ENCODE measurements around the gene CREB3L1. TPM values are rescaled to one million over a fixed set of nuclear protein-coding genes. Genes with fewer than 3 reads are reported as not detected.

Gene CREB3L1
- total RNA-seq, 2 experiments from 2014 or later = not detected

GRCh38 chr11:46332568-46333393 is 55.3 kb downstream of the CREB3L1 start:
- DNase-seq (no peak), ATAC-seq (peak; percentile 41)
- Mint-ChIP-seq H3K27ac (no peak overlapping the region), H3K4me3 (no peak overlapping the region), H3K4me1 (peaks cover 23% of the 10 kb centered on the region), H3K9me3 (ENCODE audit: low read depth) (no peaks in the 10 kb centered on the region), H3K36me3 (no peaks in the 10 kb centered on the region), H3K27me3 (peaks cover 62% of the 10 kb centered on the region)
- CTCF ChIA-PET = interaction anchor here (0.8 to 1.5 kb wide), 6 partner anchors 12 to 93 kb away, joined by 3 to 6 read pairs (median 4); no protein-coding TSS in a partner anchor

DNA sequence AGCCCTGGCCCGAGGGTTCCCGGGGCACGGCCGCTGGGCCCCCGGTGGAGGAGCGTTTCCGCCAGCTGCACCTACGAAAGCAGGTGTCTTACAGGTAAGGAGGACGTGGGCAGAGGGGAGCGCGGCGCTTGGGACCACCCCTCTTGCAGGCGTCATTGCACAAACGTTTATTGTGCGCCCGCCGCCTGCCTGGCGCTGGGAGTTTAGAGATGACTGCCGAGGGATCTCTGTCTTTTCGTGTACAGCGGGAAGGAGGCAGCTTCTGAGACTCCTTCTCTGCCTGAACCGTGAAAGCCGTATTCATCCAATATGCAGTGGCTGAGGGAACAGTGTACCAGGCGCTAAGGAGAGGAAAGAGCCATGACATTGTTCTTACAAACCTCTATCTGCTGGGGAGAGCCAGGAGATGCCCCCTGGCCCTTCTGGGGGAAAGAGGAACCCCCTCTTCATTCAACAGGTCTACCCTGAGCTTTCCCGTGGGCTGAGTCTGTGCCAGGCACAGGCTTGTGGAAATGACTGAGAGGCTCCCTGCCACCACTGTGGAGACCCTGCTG is 56.0 kb downstream of the CREB3L1 start:
- Mint-ChIP-seq H3K27me3 (peaks cover 61% of the 10 kb centered on the region), H3K9me3 (ENCODE audit: low read depth) (no peaks in the 10 kb centered on the region), H3K27ac (no peak overlapping the region), H3K4me3 (peak overlapping the region; percentile 13), H3K4me1 (peaks cover 23% of the 10 kb centered on the region), H3K36me3 (no peaks in the 10 kb centered on the region)
- DNase-seq = no peak
- peak; percentile 25 for ATAC-seq
- CTCF ChIA-PET = interaction anchor here (1.1 to 1.5 kb wide), 3 partner anchors 15 to 94 kb away, joined by 3 to 6 read pairs (median 5); no protein-coding TSS in a partner anchor

- ATAC-seq (no peak), DNase-seq (no peak)
- CTCF ChIA-PET = interaction anchor here (1.3 kb wide), 1 partner anchor 21 kb away, joined by 3 read pairs; no protein-coding TSS in a partner anchor
- no peak overlapping the region for H3K4me3 Mint-ChIP-seq
- H3K27me3 Mint-ChIP-seq = peaks cover 60% of the 10 kb centered on the region
- H3K27ac Mint-ChIP-seq = no peak overlapping the region
- H3K9me3 Mint-ChIP-seq (ENCODE audit: low read depth) = no peaks in the 10 kb centered on the region
- no peaks in the 10 kb centered on the region for H3K36me3 Mint-ChIP-seq
- peaks cover 23% of the 10 kb centered on the region for H3K4me1 Mint-ChIP-seq
Measured at GRCh38 chr11:46334211-46334610, 56.7 kb downstream of the CREB3L1 start.

DNA sequence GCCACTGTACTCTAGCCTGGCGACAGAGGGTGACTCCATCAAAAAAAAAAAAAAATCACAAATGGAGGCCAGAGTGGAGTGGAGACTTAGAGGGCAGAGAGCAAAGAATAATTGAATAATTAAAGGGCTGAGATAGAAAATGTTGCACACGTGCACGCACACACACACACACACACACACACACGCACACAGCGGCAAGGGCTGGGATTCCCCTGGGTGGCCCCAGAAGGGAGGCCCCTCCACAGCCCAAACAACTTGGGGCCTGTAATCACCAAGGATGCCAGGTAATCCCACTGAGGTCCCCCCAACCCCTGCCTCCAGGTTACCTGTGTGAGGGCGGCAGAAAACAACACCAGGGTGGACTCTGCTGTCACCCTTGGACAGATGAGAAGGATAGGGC is 57.8 kb downstream of the CREB3L1 start:
- peaks cover 20% of the 10 kb centered on the region for H3K4me1 Mint-ChIP-seq
- CTCF ChIA-PET = interaction anchor here (1.3 to 1.9 kb wide), 3 partner anchors 9 to 22 kb away, joined by 3 to 5 read pairs (median 3); no protein-coding TSS in a partner anchor
- ATAC-seq (no peak), DNase-seq (no peak)
- no peaks in the 10 kb centered on the region for H3K9me3 Mint-ChIP-seq (ENCODE audit: low read depth)
- H3K27ac Mint-ChIP-seq = no peak overlapping the region
- peaks cover 49% of the 10 kb centered on the region for H3K27me3 Mint-ChIP-seq
- H3K4me3 Mint-ChIP-seq = no peak overlapping the region
- no peaks in the 10 kb centered on the region for H3K36me3 Mint-ChIP-seq

- H3K36me3 Mint-ChIP-seq = no peaks in the 10 kb centered on the region
- no peak overlapping the region for H3K4me3 Mint-ChIP-seq
- DNase-seq (no peak), ATAC-seq (no peak)
- H3K27ac Mint-ChIP-seq = no peak overlapping the region
- CTCF ChIA-PET = interaction anchor here (1.5 to 1.9 kb wide), 3 partner anchors 8 to 13 kb away, joined by 3 to 5 read pairs (median 4); no protein-coding TSS in a partner anchor
- no peaks in the 10 kb centered on the region for H3K9me3 Mint-ChIP-seq (ENCODE audit: low read depth)
- peaks cover 13% of the 10 kb centered on the region for H3K4me1 Mint-ChIP-seq
- peaks cover 44% of the 10 kb centered on the region for H3K27me3 Mint-ChIP-seq
Measured at GRCh38 chr11:46335890-46336562, 58.6 kb downstream of the CREB3L1 start.

GRCh38 chr11:46336563-46337180 is 59.2 kb downstream of the CREB3L1 start:
- peaks cover 38% of the 10 kb centered on the region for H3K27me3 Mint-ChIP-seq
- no peak overlapping the region for H3K27ac Mint-ChIP-seq
- H3K36me3 Mint-ChIP-seq = no peaks in the 10 kb centered on the region
- peaks cover 11% of the 10 kb centered on the region for H3K4me1 Mint-ChIP-seq
- ATAC-seq (no peak), DNase-seq (no peak)
- CTCF ChIA-PET = interaction anchor here (1.5 to 1.9 kb wide), 2 partner anchors 9 to 12 kb away, joined by 4 to 5 read pairs; no protein-coding TSS in a partner anchor
- no peaks in the 10 kb centered on the region for H3K9me3 Mint-ChIP-seq (ENCODE audit: low read depth)
- H3K4me3 Mint-ChIP-seq = no peak overlapping the region

DNA sequence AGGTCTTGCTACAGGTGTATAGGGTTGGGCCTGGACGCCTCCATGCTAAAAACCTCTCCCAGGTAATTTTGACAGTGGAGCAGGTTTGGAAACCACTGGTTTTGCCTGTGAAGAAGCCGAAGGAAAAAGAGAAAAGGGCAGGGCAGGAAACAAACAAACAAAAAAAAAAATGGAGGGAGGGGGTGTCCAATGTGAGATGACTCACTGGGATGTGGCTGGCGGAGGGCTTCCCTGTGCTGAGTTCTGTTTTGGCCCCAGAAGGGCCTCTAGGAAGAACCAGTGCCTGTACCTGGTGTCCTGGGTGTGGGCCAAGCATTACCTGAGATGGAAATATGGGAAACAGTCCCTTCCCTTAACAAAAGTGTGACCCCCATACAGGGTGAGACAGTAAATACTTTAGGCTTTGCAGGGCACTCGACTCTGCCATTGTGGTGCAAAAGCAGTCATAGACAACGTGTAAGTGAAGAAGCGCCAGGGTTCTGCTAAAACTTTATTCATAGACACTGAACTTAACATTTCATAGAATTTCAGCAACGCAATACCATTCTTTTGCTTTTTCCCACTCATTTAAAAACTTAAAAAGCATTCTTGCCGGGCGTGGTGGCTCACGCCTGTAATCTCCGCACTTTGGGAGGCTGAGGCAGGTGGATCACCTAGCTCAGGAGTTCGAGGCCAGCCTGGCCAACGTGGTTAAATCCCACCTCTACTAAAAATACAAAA is 60.3 kb downstream of the CREB3L1 start:
- H3K27me3 Mint-ChIP-seq = peaks cover 33% of the 10 kb centered on the region
- no peak overlapping the region for H3K27ac Mint-ChIP-seq
- CTCF ChIA-PET = interaction anchor here (6.8 kb wide), 1 partner anchor 14 kb away, joined by 43 read pairs; no protein-coding TSS in a partner anchor
- ATAC-seq (no peak), DNase-seq (no peak)
- no peaks in the 10 kb centered on the region for H3K36me3 Mint-ChIP-seq
- peaks cover 16% of the 10 kb centered on the region for H3K4me1 Mint-ChIP-seq
- no peak overlapping the region for H3K4me3 Mint-ChIP-seq
- no peaks in the 10 kb centered on the region for H3K9me3 Mint-ChIP-seq (ENCODE audit: low read depth)

DNA sequence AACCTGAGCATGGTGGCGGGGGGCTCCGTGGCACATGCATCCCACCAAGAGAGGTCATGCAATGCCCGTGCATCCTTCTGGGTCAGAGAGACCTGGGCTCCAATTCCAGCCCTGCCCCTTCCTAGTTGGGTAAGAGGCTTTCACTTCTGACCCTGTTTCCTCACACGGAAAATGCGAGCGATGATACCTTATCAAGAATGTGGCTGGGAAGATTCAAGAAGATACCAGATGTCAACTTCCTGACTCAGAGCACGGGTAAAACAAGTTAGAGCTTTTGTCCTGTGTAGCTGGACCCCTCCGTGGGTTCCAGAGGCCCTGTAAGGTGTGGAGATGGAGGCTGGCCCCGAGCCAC is 61.1 kb downstream of the CREB3L1 start:
- H3K36me3 Mint-ChIP-seq = no peaks in the 10 kb centered on the region
- H3K27me3 Mint-ChIP-seq = peaks cover 32% of the 10 kb centered on the region
- ATAC-seq (no peak), DNase-seq (no peak)
- peaks cover 13% of the 10 kb centered on the region for H3K4me1 Mint-ChIP-seq
- H3K27ac Mint-ChIP-seq = no peak overlapping the region
- H3K9me3 Mint-ChIP-seq (ENCODE audit: low read depth) = no peaks in the 10 kb centered on the region
- CTCF ChIA-PET = interaction anchor here (1.1 to 6.8 kb wide), 2 partner anchors 8 to 13 kb away, joined by 3 to 43 read pairs; no protein-coding TSS in a partner anchor
- no peak overlapping the region for H3K4me3 Mint-ChIP-seq

- Mint-ChIP-seq H3K27me3 (peaks cover 32% of the 10 kb centered on the region), H3K9me3 (ENCODE audit: low read depth) (no peaks in the 10 kb centered on the region), H3K4me3 (no peak overlapping the region), H3K27ac (no peak overlapping the region), H3K36me3 (no peaks in the 10 kb centered on the region), H3K4me1 (peaks cover 15% of the 10 kb centered on the region)
- CTCF ChIA-PET = interaction anchor here (1.1 to 6.8 kb wide), 3 partner anchors 9 to 151 kb away, joined by 3 to 43 read pairs (median 3); no protein-coding TSS in a partner anchor
- no peak for DNase-seq
- ATAC-seq = no peak
Measured at GRCh38 chr11:46338988-46339666, 61.7 kb downstream of the CREB3L1 start.

DNA sequence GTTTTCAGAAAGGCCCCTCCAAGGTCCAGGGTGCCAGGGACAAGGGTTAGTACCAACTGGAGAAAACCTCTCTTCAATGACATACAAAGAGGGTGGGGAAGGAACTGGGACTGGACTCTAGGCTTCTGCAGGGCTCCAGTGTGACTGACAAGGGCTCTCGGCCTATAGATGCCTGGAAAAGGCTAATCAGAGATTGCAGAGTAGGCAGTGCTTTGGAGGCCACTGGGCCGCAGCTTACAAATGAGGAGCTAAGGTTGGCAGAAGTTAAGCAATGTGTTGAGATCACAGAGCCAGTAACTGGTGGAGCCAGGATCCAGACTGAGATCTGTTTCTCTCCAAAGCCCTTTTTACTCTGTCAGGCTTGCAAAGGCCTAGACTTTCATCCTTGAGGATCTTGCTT is 62.4 kb downstream of the CREB3L1 start:
- CTCF ChIA-PET = interaction anchor here (1.1 to 6.8 kb wide), 2 partner anchors 12 to 150 kb away, joined by 3 to 43 read pairs; no protein-coding TSS in a partner anchor
- Mint-ChIP-seq H3K4me3 (no peak overlapping the region), H3K4me1 (peaks cover 17% of the 10 kb centered on the region), H3K27me3 (peaks cover 29% of the 10 kb centered on the region), H3K9me3 (ENCODE audit: low read depth) (no peaks in the 10 kb centered on the region), H3K27ac (no peak overlapping the region), H3K36me3 (no peaks in the 10 kb centered on the region)
- no peak for ATAC-seq
- no peak for DNase-seq

DNA sequence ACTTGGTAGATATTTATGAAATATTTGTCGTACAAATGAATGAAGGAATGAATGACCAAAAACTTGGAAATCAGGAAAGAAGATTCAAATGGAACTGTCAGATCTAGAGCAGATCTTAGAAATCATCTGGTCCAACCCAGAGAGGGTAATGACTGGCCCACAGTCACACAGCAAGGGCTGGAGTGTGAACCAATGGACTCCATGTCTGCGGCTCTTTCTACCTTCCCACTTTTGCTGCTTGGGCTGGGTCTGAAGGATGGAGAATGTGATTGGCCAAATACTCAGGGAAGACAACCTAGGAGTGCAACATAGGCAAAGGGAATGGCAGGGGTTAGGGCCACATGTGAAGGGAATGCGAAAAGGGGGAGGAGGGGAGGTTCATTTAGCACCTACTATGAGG is 64.0 kb downstream of the CREB3L1 start:
- Mint-ChIP-seq H3K4me1 (peaks cover 33% of the 10 kb centered on the region), H3K9me3 (ENCODE audit: low read depth) (no peaks in the 10 kb centered on the region), H3K4me3 (no peak overlapping the region), H3K36me3 (no peaks in the 10 kb centered on the region), H3K27me3 (peaks cover 26% of the 10 kb centered on the region), H3K27ac (no peak overlapping the region)
- CTCF ChIA-PET = interaction anchor here (1.7 to 18.5 kb wide), 4 partner anchors 10 to 98 kb away, joined by 3 to 444 read pairs (median 25); partner anchors contain the start of gene MDK
- ATAC-seq = no peak
- no peak for DNase-seq

DNA sequence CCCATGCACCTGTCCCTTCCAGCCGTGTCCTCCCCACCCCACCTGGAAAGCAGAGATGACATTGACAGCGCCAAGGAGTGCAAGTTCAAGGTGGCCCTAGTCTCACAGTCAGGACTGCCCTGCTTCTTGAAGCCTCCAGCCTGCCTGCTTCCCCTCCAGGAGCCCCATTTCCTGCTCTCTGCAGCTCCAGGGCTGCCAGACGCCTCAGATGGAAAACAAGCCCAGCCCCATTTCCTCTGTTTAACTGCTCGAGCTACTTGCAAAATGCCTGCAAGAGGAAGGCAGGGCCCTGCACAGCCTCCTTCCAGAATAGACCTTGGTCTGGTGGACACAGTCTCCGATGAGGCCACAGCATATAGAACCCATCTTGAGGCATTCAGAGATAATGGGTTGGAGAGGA is 64.8 kb downstream of the CREB3L1 start:
- no peak overlapping the region for H3K27ac Mint-ChIP-seq
- ATAC-seq = no peak
- CTCF ChIA-PET = interaction anchor here (1.1 to 18.5 kb wide), 6 partner anchors 9 to 99 kb away, joined by 3 to 444 read pairs (median 6); partner anchors contain the start of gene MDK
- H3K4me1 Mint-ChIP-seq = peaks cover 39% of the 10 kb centered on the region
- no peak for DNase-seq
- H3K9me3 Mint-ChIP-seq (ENCODE audit: low read depth) = no peaks in the 10 kb centered on the region
- H3K36me3 Mint-ChIP-seq = no peaks in the 10 kb centered on the region
- H3K27me3 Mint-ChIP-seq = peaks cover 23% of the 10 kb centered on the region
- H3K4me3 Mint-ChIP-seq = no peak overlapping the region

All from activated CD8-positive, alpha-beta memory T cell treated with anti-CD3 and anti-CD28 coated beads, Interleukin-2, amount 10 ng/mL, durations not matched to agents 7 days and 5 days (primary cell).